Stimulated activated CD4-positive, alpha-beta T cell treated with anti-CD3 and anti-CD28 coated beads, Interleukin-4, amount 100 ng/mL, for 4 hours (primary cell): Measurements from ENCODE around the gene USP10.

ENCODE experiments used
- DNase-seq, 2 experiments: peaks; one replicate each; pipeline ENCODE4 v3.0.0-alpha.2; 2020

USP10 gene

GRCh38 chr16:84700446-84701300, 873 bp downstream of the USP10 start:
- DNase-seq = peak; percentile 19 to 34

GRCh38 chr16:84703681-84704080, 3.9 kb downstream of the USP10 start:
- no peak for DNase-seq

- no peak for DNase-seq
Observed at GRCh38 chr16:84704253-84704652, 4.5 kb downstream of the USP10 start.

- no peak for DNase-seq
Observed at GRCh38 chr16:84706856-84707255, 7.1 kb downstream of the USP10 start.

- no peak for DNase-seq
Observed at GRCh38 chr16:84709609-84710008, 9.8 kb downstream of the USP10 start.

- DNase-seq = no peak
Observed at GRCh38 chr16:84710686-84711085, 10.9 kb downstream of the USP10 start.

- no peak for DNase-seq
Observed at GRCh38 chr16:84712138-84712671, 12.4 kb downstream of the USP10 start.

GRCh38 chr16:84712801-84713775, 13.3 kb downstream of the USP10 start:
- DNase-seq = no peak

- DNase-seq = no peak
Observed at GRCh38 chr16:84714028-84714427, 14.2 kb downstream of the USP10 start.

GRCh38 chr16:84715424-84715823, 15.6 kb downstream of the USP10 start:
- no peak for DNase-seq

- no peak for DNase-seq
Observed at GRCh38 chr16:84715854-84716253, 16.1 kb downstream of the USP10 start.

- no peak for DNase-seq
Observed at GRCh38 chr16:84716740-84717139, 16.9 kb downstream of the USP10 start.

GRCh38 chr16:84717484-84717883, 17.7 kb downstream of the USP10 start:
- DNase-seq = no peak

GRCh38 chr16:84720177-84720579, 20.4 kb downstream of the USP10 start:
- DNase-seq = no peak

- DNase-seq = no peak
Observed at GRCh38 chr16:84722068-84722467, 22.3 kb downstream of the USP10 start.

- DNase-seq = no peak
Observed at GRCh38 chr16:84723906-84724305, 24.1 kb downstream of the USP10 start.

GRCh38 chr16:84724606-84725309, 25.0 kb downstream of the USP10 start:
- peak in 1 of 2 experiments; percentile 18 for DNase-seq

- no peak for DNase-seq
Observed at GRCh38 chr16:84725481-84726078, 25.8 kb downstream of the USP10 start.

- DNase-seq = peak; percentile 68 to 73
Observed at GRCh38 chr16:84726079-84726668, 26.4 kb downstream of the USP10 start.

- DNase-seq = no peak
Observed at GRCh38 chr16:84726669-84727467, 27.1 kb downstream of the USP10 start.

GRCh38 chr16:84728853-84729424, 29.1 kb downstream of the USP10 start:
- DNase-seq = no peak
